ENCODE measurements around the gene CD74.

CD74 gene

GRCh38 chr5:150449517-150450339 is 37.0 kb upstream of the CD74 start, which contains the start of gene RPS14:
TSS of gene RPS14 (minus strand) at chr5:150449739. CDS start at chr5:150447733, 2,006 bp downstream.
- H3K27me3 ChIP-seq (ENCODE audit: control insufficient read depth, insufficient read depth, low read length), result no peaks in the 10 kb centered on the region
- peak within 1 kb of the TSS; percentile 91 for H3K4me2 ChIP-seq (ENCODE audit: low read length)
- peak within 1 kb of the TSS; percentile 98 for H3K9ac ChIP-seq (ENCODE audit: low read depth, low read length)
- peaks cover 46% of the 10 kb centered on the region for H3K36me3 ChIP-seq (ENCODE audit: insufficient read depth, low read length)
- H3K9me3 ChIP-seq (replicated peaks; ENCODE audit: low read length), result no peaks in the 10 kb centered on the region
- H3K4me3 ChIP-seq (ENCODE audit: low read length), result peak within 1 kb of the TSS; percentile 87
- H3K4me1 ChIP-seq (ENCODE audit: control insufficient read depth, insufficient read depth, low read length), result peaks cover 21% of the 10 kb centered on the region

- peak overlapping the region; percentile 98 for H3K9ac ChIP-seq (ENCODE audit: low read depth, low read length)
- peaks cover 21% of the 10 kb centered on the region for H3K4me1 ChIP-seq (ENCODE audit: control insufficient read depth, insufficient read depth, low read length)
- peaks cover 53% of the 10 kb centered on the region for H3K36me3 ChIP-seq (ENCODE audit: insufficient read depth, low read length)
Observed at GRCh38 chr5:150448952-150449516, 36.3 kb upstream of the CD74 start.

GRCh38 chr5:150448334-150448733 is 35.6 kb upstream of the CD74 start:
- peaks cover 60% of the 10 kb centered on the region for H3K36me3 ChIP-seq (ENCODE audit: insufficient read depth, low read length)
- no peaks in the 10 kb centered on the region for H3K9me3 ChIP-seq (replicated peaks; ENCODE audit: low read length)
- H3K9ac ChIP-seq (ENCODE audit: low read depth, low read length), result peak overlapping the region; percentile 98
- peak overlapping the region; percentile 87 for H3K4me3 ChIP-seq (ENCODE audit: low read length)
- no peaks in the 10 kb centered on the region for H3K27me3 ChIP-seq (ENCODE audit: control insufficient read depth, insufficient read depth, low read length)
- peaks cover 21% of the 10 kb centered on the region for H3K4me1 ChIP-seq (ENCODE audit: control insufficient read depth, insufficient read depth, low read length)
- peak overlapping the region; percentile 91 for H3K4me2 ChIP-seq (ENCODE audit: low read length)

More at GRCh38 chr5:150448952-150449516, 36.3 kb upstream of the CD74 start:
- Histone ChIP-seq H3K9me3 (replicated peaks; ENCODE audit: low read length) (no peaks in the 10 kb centered on the region), H3K27me3 (ENCODE audit: control insufficient read depth, insufficient read depth, low read length) (no peaks in the 10 kb centered on the region), H3K4me3 (ENCODE audit: low read length) (peak overlapping the region; percentile 87), H3K4me2 (ENCODE audit: low read length) (peak overlapping the region; percentile 91)

- no peaks in the 10 kb centered on the region for H3K27me3 ChIP-seq (ENCODE audit: control insufficient read depth, insufficient read depth, low read length)
Observed at GRCh38 chr5:150447188-150447587, 34.5 kb upstream of the CD74 start.

GRCh38 chr5:150446583-150446982 is 33.9 kb upstream of the CD74 start:
- Histone ChIP-seq H3K4me1 (ENCODE audit: control insufficient read depth, insufficient read depth, low read length) (peaks cover 21% of the 10 kb centered on the region), H3K4me3 (ENCODE audit: low read length) (no peak overlapping the region), H3K36me3 (ENCODE audit: insufficient read depth, low read length) (peaks cover 62% of the 10 kb centered on the region), H3K9ac (ENCODE audit: low read depth, low read length) (peak overlapping the region; percentile 98), H3K4me2 (ENCODE audit: low read length) (peak overlapping the region; percentile 91), H3K9me3 (replicated peaks; ENCODE audit: low read length) (no peaks in the 10 kb centered on the region), H3K27me3 (ENCODE audit: control insufficient read depth, insufficient read depth, low read length) (no peaks in the 10 kb centered on the region)

More at GRCh38 chr5:150447188-150447587, 34.5 kb upstream of the CD74 start:
- H3K9ac ChIP-seq (ENCODE audit: low read depth, low read length), result peak overlapping the region; percentile 98
- peak overlapping the region; percentile 87 for H3K4me3 ChIP-seq (ENCODE audit: low read length)
- H3K4me1 ChIP-seq (ENCODE audit: control insufficient read depth, insufficient read depth, low read length), result peaks cover 21% of the 10 kb centered on the region
- no peaks in the 10 kb centered on the region for H3K9me3 ChIP-seq (replicated peaks; ENCODE audit: low read length)
- peaks cover 62% of the 10 kb centered on the region for H3K36me3 ChIP-seq (ENCODE audit: insufficient read depth, low read length)
- H3K4me2 ChIP-seq (ENCODE audit: low read length), result peak overlapping the region; percentile 91

- no peak overlapping the region for H3K4me2 ChIP-seq (ENCODE audit: low read length)
- peaks cover 62% of the 10 kb centered on the region for H3K36me3 ChIP-seq (ENCODE audit: insufficient read depth, low read length)
- no peak overlapping the region for H3K4me3 ChIP-seq (ENCODE audit: low read length)
- H3K27me3 ChIP-seq (ENCODE audit: control insufficient read depth, insufficient read depth, low read length), result no peaks in the 10 kb centered on the region
- peak overlapping the region; percentile 98 for H3K9ac ChIP-seq (ENCODE audit: low read depth, low read length)
- H3K9me3 ChIP-seq (replicated peaks; ENCODE audit: low read length), result no peaks in the 10 kb centered on the region
- peaks cover 21% of the 10 kb centered on the region for H3K4me1 ChIP-seq (ENCODE audit: control insufficient read depth, insufficient read depth, low read length)
Observed at GRCh38 chr5:150446088-150446487, 33.4 kb upstream of the CD74 start.

- Histone ChIP-seq H3K27me3 (ENCODE audit: control insufficient read depth, insufficient read depth, low read length) (no peaks in the 10 kb centered on the region), H3K9ac (ENCODE audit: low read depth, low read length) (no peak overlapping the region), H3K9me3 (replicated peaks; ENCODE audit: low read length) (no peaks in the 10 kb centered on the region), H3K4me1 (ENCODE audit: control insufficient read depth, insufficient read depth, low read length) (peaks cover 21% of the 10 kb centered on the region), H3K36me3 (ENCODE audit: insufficient read depth, low read length) (peaks cover 62% of the 10 kb centered on the region), H3K4me2 (ENCODE audit: low read length) (no peak overlapping the region), H3K4me3 (ENCODE audit: low read length) (no peak overlapping the region)
Observed at GRCh38 chr5:150444770-150445169, 32.1 kb upstream of the CD74 start.

GRCh38 chr5:150443242-150444075 is 30.7 kb upstream of the CD74 start:
- Histone ChIP-seq H3K36me3 (ENCODE audit: insufficient read depth, low read length) (peaks cover 54% of the 10 kb centered on the region), H3K4me1 (ENCODE audit: control insufficient read depth, insufficient read depth, low read length) (peaks cover 21% of the 10 kb centered on the region)

GRCh38 chr5:150442699-150443080 is 30.0 kb upstream of the CD74 start:
- H3K27me3 ChIP-seq (ENCODE audit: control insufficient read depth, insufficient read depth, low read length), result no peaks in the 10 kb centered on the region
- peaks cover 46% of the 10 kb centered on the region for H3K36me3 ChIP-seq (ENCODE audit: insufficient read depth, low read length)
- H3K9me3 ChIP-seq (replicated peaks; ENCODE audit: low read length), result no peaks in the 10 kb centered on the region
- H3K9ac ChIP-seq (ENCODE audit: low read depth, low read length), result no peak overlapping the region
- H3K4me1 ChIP-seq (ENCODE audit: control insufficient read depth, insufficient read depth, low read length), result peaks cover 15% of the 10 kb centered on the region
- H3K4me2 ChIP-seq (ENCODE audit: low read length), result no peak overlapping the region
- no peak overlapping the region for H3K4me3 ChIP-seq (ENCODE audit: low read length)

More at GRCh38 chr5:150443242-150444075, 30.7 kb upstream of the CD74 start:
- H3K9ac ChIP-seq (ENCODE audit: low read depth, low read length), result no peak overlapping the region
- no peak overlapping the region for H3K4me2 ChIP-seq (ENCODE audit: low read length)
- no peaks in the 10 kb centered on the region for H3K9me3 ChIP-seq (replicated peaks; ENCODE audit: low read length)
- no peak overlapping the region for H3K4me3 ChIP-seq (ENCODE audit: low read length)
- no peaks in the 10 kb centered on the region for H3K27me3 ChIP-seq (ENCODE audit: control insufficient read depth, insufficient read depth, low read length)

- H3K9me3 ChIP-seq (replicated peaks; ENCODE audit: low read length), result no peaks in the 10 kb centered on the region
- H3K4me1 ChIP-seq (ENCODE audit: control insufficient read depth, insufficient read depth, low read length), result peaks cover 9% of the 10 kb centered on the region
- H3K27me3 ChIP-seq (ENCODE audit: control insufficient read depth, insufficient read depth, low read length), result no peaks in the 10 kb centered on the region
- H3K4me3 ChIP-seq (ENCODE audit: low read length), result no peak overlapping the region
- H3K9ac ChIP-seq (ENCODE audit: low read depth, low read length), result no peak overlapping the region
- no peak overlapping the region for H3K4me2 ChIP-seq (ENCODE audit: low read length)
- peaks cover 40% of the 10 kb centered on the region for H3K36me3 ChIP-seq (ENCODE audit: insufficient read depth, low read length)
Observed at GRCh38 chr5:150441813-150442698, 29.3 kb upstream of the CD74 start.

All from skeletal muscle satellite cell (primary cell).